ENCODE data around the gene ST7L.

DNA sequence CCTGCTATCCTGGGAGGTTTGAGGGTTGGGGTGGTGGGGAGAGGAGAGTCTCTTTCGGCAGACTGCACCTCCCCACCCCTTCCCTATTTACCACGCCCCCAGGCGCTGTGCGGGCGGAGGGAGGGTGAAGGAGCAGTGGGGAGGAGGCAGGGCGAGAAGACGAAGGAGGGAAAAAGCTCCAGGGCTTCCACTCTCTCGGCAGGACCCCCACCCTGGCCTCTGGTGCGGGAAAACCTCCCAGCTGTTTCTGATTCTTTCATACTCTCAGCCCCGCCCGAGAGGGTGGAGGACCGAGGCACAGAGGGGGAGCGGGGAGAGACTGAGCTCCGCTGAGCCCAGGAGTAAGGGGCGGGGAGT lies 111.0 kb downstream of the ST7L start:
- TF ChIP-seq, protein P1, sequence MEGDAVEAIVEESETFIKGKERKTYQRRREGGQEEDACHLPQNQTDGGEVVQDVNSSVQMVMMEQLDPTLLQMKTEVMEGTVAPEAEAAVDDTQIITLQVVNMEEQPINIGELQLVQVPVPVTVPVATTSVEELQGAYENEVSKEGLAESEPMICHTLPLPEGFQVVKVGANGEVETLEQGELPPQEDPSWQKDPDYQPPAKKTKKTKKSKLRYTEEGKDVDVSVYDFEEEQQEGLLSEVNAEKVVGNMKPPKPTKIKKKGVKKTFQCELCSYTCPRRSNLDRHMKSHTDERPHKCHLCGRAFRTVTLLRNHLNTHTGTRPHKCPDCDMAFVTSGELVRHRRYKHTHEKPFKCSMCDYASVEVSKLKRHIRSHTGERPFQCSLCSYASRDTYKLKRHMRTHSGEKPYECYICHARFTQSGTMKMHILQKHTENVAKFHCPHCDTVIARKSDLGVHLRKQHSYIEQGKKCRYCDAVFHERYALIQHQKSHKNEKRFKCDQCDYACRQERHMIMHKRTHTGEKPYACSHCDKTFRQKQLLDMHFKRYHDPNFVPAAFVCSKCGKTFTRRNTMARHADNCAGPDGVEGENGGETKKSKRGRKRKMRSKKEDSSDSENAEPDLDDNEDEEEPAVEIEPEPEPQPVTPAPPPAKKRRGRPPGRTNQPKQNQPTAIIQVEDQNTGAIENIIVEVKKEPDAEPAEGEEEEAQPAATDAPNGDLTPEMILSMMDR (IDR thresholded peaks at IDR 0.05): no peak
- no peak for TF ChIP-seq POLR2A (IDR thresholded peaks at IDR 0.05)

Data from heart left ventricle (tissue), 13 donors.